Lower lobe of right lung (tissue), 2 donors: ENCODE data around the gene GSTK1. TPM values are rescaled to one million over a fixed set of nuclear protein-coding genes. Genes with fewer than 3 reads are reported as not detected.
"Not testable (repeated sequence)": the region's sequence is repeated elsewhere in the genome, so short reads cannot be mapped to it uniquely, and the experiment has no call there.

Source experiments
- ATAC-seq, 2 donors: fragments of 200-7000 bp; cut with Tn5 transposase; one replicate each; pipeline ENCODE4 v1.9.1; 2020 to 2022; ENCODE audit warnings: mild to moderate bottlenecking in 2 of 2, moderate library complexity in 2 of 2
- DNase-seq: peaks from one replicate; pipeline ENCODE4 v3.0.0-alpha.2; 2020
- H3K27ac ChIP-seq: fragments of 200-600 bp; one replicate; pipeline ENCODE4 v1.8.0; 2022
- H3K27me3 ChIP-seq: fragments of 200-600 bp; one replicate; pipeline ENCODE4 v1.8.0; 2022; ENCODE audit warnings: low read depth
- H3K36me3 ChIP-seq: fragments of 200-600 bp; one replicate; pipeline ENCODE4 v1.8.0; 2022; ENCODE audit warnings: mild to moderate bottlenecking
- H3K4me1 ChIP-seq: fragments of 200-600 bp; one replicate; pipeline ENCODE4 v1.8.0; 2022
- H3K4me3 ChIP-seq: fragments of 200-600 bp; one replicate; pipeline ENCODE4 v1.8.0; 2022; ENCODE audit warnings: mild to moderate bottlenecking
- H3K9me3 ChIP-seq: fragments of 200-600 bp; one replicate; pipeline ENCODE4 v1.8.0; 2022
- CTCF ChIP-seq: fragments of 200-600 bp; IDR thresholded peaks from one replicate; pipeline ENCODE4 v1.8.0; 2022; ENCODE audit warnings: antibody characterized with exemption, mild to moderate bottlenecking
- intact Hi-C: fragments of 100-400 bp; cut with DNase I; formaldehyde crosslinking; loops from one replicate; pipeline ENCODE4 v1.11.0; 2022
- long read RNA-seq: library from polyadenylated mRNA; unstranded; transcript quantifications from one replicate; pipeline ENCODE4 v2.0.0, GENCODE V29; 2021
- total RNA-seq: library from RNA; stranded (reverse); fragmentation: NEBNext Ultra II Directional; extraction: Animal tissue kit (Norgen Biotek cat#: 25700); gene quantifications from one replicate; pipeline ENCODE4 v1.2.1, GENCODE V29; 2021
- donor health status: DM: no; HTN: yes; CAD: no; lungs with severe emphysema.

The GSTK1 gene
- total RNA-seq, result 152 TPM
- long read RNA-seq, transcript GSTK1-201 (8 exons, 1,044 nt), result major isoform, 79 of 108 reads
- long read RNA-seq, transcript GSTK1-207 (7 exons, 1,185 nt), result minor isoform, 5 of 108 reads
- long read RNA-seq, partial matches to known transcripts, result 9 of 108 reads
- long read RNA-seq, other reads (novel, unspliced or antisense), result 13 of 108 reads

- Histone ChIP-seq H3K27ac (peak within 1 kb of the TSS; percentile 91), H3K36me3 (peaks cover 26% of the 10 kb centered on the region), H3K9me3 (no peaks in the 10 kb centered on the region), H3K4me3 (peak within 1 kb of the TSS; percentile 89), H3K27me3 (no peaks in the 10 kb centered on the region), H3K4me1 (peaks cover 37% of the 10 kb centered on the region)
- intact Hi-C loops, result no loop called here
- no peak for TF ChIP-seq CTCF
- DNase-seq (peak; percentile 91), ATAC-seq (peak; percentile 97 to 98)
Measured at GRCh38 chr7:143263266-143264195, at the start of gene GSTK1. GSTK1 (plus strand) TSS chr7:143263441; CDS start chr7:143263514, 73 bp downstream.

GRCh38 chr7:143213478-143213877 lies 49.8 kb upstream of the GSTK1 start:
- DNase-seq, H3K27ac ChIP-seq, H3K9me3 ChIP-seq, intact Hi-C loops, H3K4me3 ChIP-seq, ATAC-seq, H3K4me1 ChIP-seq, H3K27me3 ChIP-seq, H3K36me3 ChIP-seq: not testable (repeated sequence)

- intact Hi-C loops, result loop anchor here (5.0 kb wide), 1 partner anchor 208 kb away; no protein-coding TSS in a partner anchor
- ATAC-seq, result peak; percentile 85 to 92
- H3K27ac ChIP-seq, result no peak overlapping the region
- no peaks in the 10 kb centered on the region for H3K36me3 ChIP-seq
- DNase-seq, result no peak
- no peaks in the 10 kb centered on the region for H3K4me1 ChIP-seq
- no peaks in the 10 kb centered on the region for H3K9me3 ChIP-seq
- peak; percentile 99 for TF ChIP-seq CTCF
- H3K4me3 ChIP-seq, result no peak overlapping the region
- H3K27me3 ChIP-seq, result peaks cover 4% of the 10 kb centered on the region
Measured at GRCh38 chr7:143214789-143215679, 48.2 kb upstream of the GSTK1 start.

- Histone ChIP-seq H3K27ac (no peak overlapping the region), H3K9me3 (no peaks in the 10 kb centered on the region), H3K27me3 (peaks cover 3% of the 10 kb centered on the region), H3K36me3 (no peaks in the 10 kb centered on the region), H3K4me1 (no peaks in the 10 kb centered on the region), H3K4me3 (no peak overlapping the region)
- DNase-seq (no peak), ATAC-seq (no peak)
- no peak for TF ChIP-seq CTCF
- intact Hi-C loops, result loop anchor here (5.0 kb wide), 1 partner anchor 209 kb away; no protein-coding TSS in a partner anchor
Measured at GRCh38 chr7:143216151-143216550, 47.1 kb upstream of the GSTK1 start.

GRCh38 chr7:143216686-143217085 lies 46.6 kb upstream of the GSTK1 start:
- no peak for ATAC-seq
- no peak for TF ChIP-seq CTCF
- H3K27me3 ChIP-seq, result peaks cover 3% of the 10 kb centered on the region
- H3K36me3 ChIP-seq, result no peaks in the 10 kb centered on the region
- no peak for DNase-seq
- H3K4me3 ChIP-seq, result no peak overlapping the region
- intact Hi-C loops, result loop anchor here (5.0 kb wide), 1 partner anchor 209 kb away; no protein-coding TSS in a partner anchor
- H3K4me1 ChIP-seq, result no peaks in the 10 kb centered on the region
- H3K27ac ChIP-seq, result no peak overlapping the region
- no peaks in the 10 kb centered on the region for H3K9me3 ChIP-seq
